HepG2 (cell line): ENCODE data around the gene GGT7. TPM values are rescaled to one million over a fixed set of nuclear protein-coding genes. Genes with fewer than 3 reads are reported as not detected.

Experiments
- ADNP ChIP-seq: sonication (generic); formaldehyde crosslinking; IDR thresholded peaks from 2 replicates; pipeline ENCODE4 v1.4.0; 2020; ENCODE audit warnings: missing genetic modification reagents
- ARNT2 ChIP-seq: sonication (generic); formaldehyde crosslinking; IDR thresholded peaks from 2 replicates; pipeline ENCODE4 v1.8.0; 2022; ENCODE audit warnings: mild to moderate bottlenecking, low read depth, missing genetic modification reagents, moderate library complexity
- ATF7-NPFF ChIP-seq: sonication (generic); formaldehyde crosslinking; IDR thresholded peaks from 2 replicates; pipeline ENCODE4 v1.8.1; 2023; ENCODE audit warnings: mild to moderate bottlenecking, low read depth, missing genetic modification reagents, moderate library complexity
- BRCA1 ChIP-seq: sonication (generic); formaldehyde crosslinking; IDR thresholded peaks from 2 replicates; pipeline ENCODE4 v1.4.0; 2020; ENCODE audit warnings: missing genetic modification reagents
- CCAR2 ChIP-seq: fragments of 200-400 bp; formaldehyde crosslinking; optimal IDR thresholded peaks from 2 replicates; pipeline ENCODE3; 2018; ENCODE audit warnings: low read depth, mild to moderate bottlenecking, low read length, moderate library complexity
- ELF4 ChIP-seq: sonication (generic); formaldehyde crosslinking; IDR thresholded peaks from 2 replicates; pipeline ENCODE4 v1.5.0; 2020; ENCODE audit warnings: missing genetic modification reagents, mild to moderate bottlenecking, moderate library complexity, borderline replicate concordance
- GATA4 ChIP-seq: sonication (generic); IDR thresholded peaks from 2 replicates; pipeline ENCODE4 v1.6.1; 2016; ENCODE audit warnings: antibody characterized with exemption, low read depth, borderline replicate concordance
- ISL2 ChIP-seq: sonication (generic); formaldehyde crosslinking; IDR thresholded peaks from 2 replicates; pipeline ENCODE4 v1.5.0; 2020; ENCODE audit warnings: missing genetic modification reagents
- KAT8 ChIP-seq: IDR thresholded peaks from 2 replicates; pipeline ENCODE4 v1.6.1; 2016; ENCODE audit warnings: missing genetic modification reagents, missing compliant biosample characterization
- MBD4 ChIP-seq: IDR thresholded peaks from 2 replicates; pipeline ENCODE4 v1.6.1; 2012; ENCODE audit warnings: low read length, inconsistent platforms, borderline replicate concordance
- MTF2 ChIP-seq: sonication (generic); formaldehyde crosslinking; IDR thresholded peaks from 2 replicates; pipeline ENCODE4 v1.5.0; 2020; ENCODE audit warnings: missing genetic modification reagents, borderline replicate concordance
- NFE2L1 ChIP-seq: sonication (generic); formaldehyde crosslinking; IDR thresholded peaks from 2 replicates; pipeline ENCODE4 v1.4.0; 2020; ENCODE audit warnings: missing genetic modification reagents, mild to moderate bottlenecking, borderline replicate concordance
- NR2F1 ChIP-seq, 2 experiments: fragments of 450-650 bp in 1 of 2; formaldehyde crosslinking in 1 of 2; IDR thresholded peaks; 2 replicates each; pipeline versions ENCODE4 v1.5.0 to v1.6.1; 2016 to 2020; ENCODE audit warnings: mild to moderate bottlenecking in 1 of 2, missing compliant biosample characterization in 1 of 2, missing genetic modification reagents in 1 of 2, moderate library complexity in 1 of 2
- REL ChIP-seq: sonication (generic); formaldehyde crosslinking; conservative IDR thresholded peaks from 2 replicates; pipeline ENCODE4 v1.8.0; 2022; ENCODE audit warnings: mild to moderate bottlenecking, missing genetic modification reagents, moderate library complexity
- SOX5 ChIP-seq: IDR thresholded peaks from 2 replicates; pipeline ENCODE4 v1.6.1; 2016; ENCODE audit warnings: borderline replicate concordance
- ZBTB46 ChIP-seq: sonication (generic); formaldehyde crosslinking; IDR thresholded peaks from 2 replicates; pipeline ENCODE4 v1.4.0; 2020; ENCODE audit warnings: mild to moderate bottlenecking, missing genetic modification reagents, borderline replicate concordance
- ZBTB7A ChIP-seq: sonication (generic); formaldehyde crosslinking; IDR thresholded peaks from 2 replicates; pipeline ENCODE4 v1.8.0; 2022; ENCODE audit warnings: mild to moderate bottlenecking, missing genetic modification reagents
- ZFP41 ChIP-seq: sonication (generic); formaldehyde crosslinking; IDR thresholded peaks from 2 replicates; pipeline ENCODE4 v1.4.0; 2020; ENCODE audit warnings: mild to moderate bottlenecking, missing genetic modification reagents, borderline replicate concordance
- ZKSCAN8 ChIP-seq: IDR thresholded peaks from 2 replicates; pipeline ENCODE4 v1.6.1; 2016; ENCODE audit warnings: borderline replicate concordance, missing genetic modification reagents, missing compliant biosample characterization
- ZNF569 ChIP-seq: sonication (generic); formaldehyde crosslinking; IDR thresholded peaks from 2 replicates; pipeline ENCODE4 v1.5.0; 2020; ENCODE audit warnings: mild to moderate bottlenecking, missing genetic modification reagents, moderate library complexity, borderline replicate concordance
- ZNF615 ChIP-seq: sonication (generic); formaldehyde crosslinking; IDR thresholded peaks from 2 replicates; pipeline ENCODE4 v1.5.0; 2020; ENCODE audit warnings: mild to moderate bottlenecking, missing genetic modification reagents, borderline replicate concordance
- ZNF768 ChIP-seq: sonication (generic); formaldehyde crosslinking; IDR thresholded peaks from 2 replicates; pipeline ENCODE4 v1.4.0; 2020; ENCODE audit warnings: missing genetic modification reagents
- ZNF781 ChIP-seq: sonication (generic); formaldehyde crosslinking; IDR thresholded peaks from 2 replicates; pipeline ENCODE4 v1.5.1; 2020; ENCODE audit warnings: borderline replicate concordance, mild to moderate bottlenecking, missing genetic modification reagents; ENCODE audit errors: not compliant biosample characterization
- ZSCAN21 ChIP-seq: sonication (generic); formaldehyde crosslinking; IDR thresholded peaks from 2 replicates; pipeline ENCODE4 v1.8.0; 2022; ENCODE audit warnings: mild to moderate bottlenecking, missing genetic modification reagents, moderate library complexity, borderline replicate concordance
- polyA plus RNA-seq, 8 experiments: library from polyadenylated mRNA; depleted of rRNA in 3 of 8; stranded (reverse) in 7 of 8; unstranded in 1 of 8; fragments of >200 nt; fragmentation: Illumina TruSeq in 4 of 8; extraction: Trizol in 4 of 8; gene quantifications; 2 replicates each; pipeline versions ENCODE4 v1.2.1 to v1.2.3, GENCODE V29; 2011 to 2016; ENCODE audit warnings: low read depth in 4 of 8, missing spikeins in 1 of 8, mixed read lengths in 1 of 8; ENCODE audit not compliant: insufficient read depth in 1 of 8
- total RNA-seq, 5 experiments: library from RNA; depleted of rRNA; stranded (reverse); fragments of >200 nt; fragmentation: Illumina TruSeq; extraction: Trizol; gene quantifications; 2 replicates each; pipeline ENCODE4 v1.2.3, GENCODE V29; 2016; ENCODE audit warnings: low read depth in 1 of 5
- TF ChIP-seq, protein P1 (sequence below): sonication (generic); formaldehyde crosslinking; IDR thresholded peaks from 2 replicates; pipeline ENCODE4 v1.5.0; 2020; ENCODE audit warnings: mild to moderate bottlenecking, missing genetic modification reagents
- TF ChIP-seq, protein P2 (sequence below): sonication (generic); formaldehyde crosslinking; IDR thresholded peaks from 2 replicates; pipeline ENCODE4 v1.8.0; 2022; ENCODE audit warnings: missing genetic modification reagents, mild to moderate bottlenecking, borderline replicate concordance

Gene GGT7
- total and polyA plus RNA-seq, 2 of the 13 experiments (the other 11 are each of a cell fraction or from before 2014, with no cell fraction given) = 6.6 to 23.0 TPM

DNA sequence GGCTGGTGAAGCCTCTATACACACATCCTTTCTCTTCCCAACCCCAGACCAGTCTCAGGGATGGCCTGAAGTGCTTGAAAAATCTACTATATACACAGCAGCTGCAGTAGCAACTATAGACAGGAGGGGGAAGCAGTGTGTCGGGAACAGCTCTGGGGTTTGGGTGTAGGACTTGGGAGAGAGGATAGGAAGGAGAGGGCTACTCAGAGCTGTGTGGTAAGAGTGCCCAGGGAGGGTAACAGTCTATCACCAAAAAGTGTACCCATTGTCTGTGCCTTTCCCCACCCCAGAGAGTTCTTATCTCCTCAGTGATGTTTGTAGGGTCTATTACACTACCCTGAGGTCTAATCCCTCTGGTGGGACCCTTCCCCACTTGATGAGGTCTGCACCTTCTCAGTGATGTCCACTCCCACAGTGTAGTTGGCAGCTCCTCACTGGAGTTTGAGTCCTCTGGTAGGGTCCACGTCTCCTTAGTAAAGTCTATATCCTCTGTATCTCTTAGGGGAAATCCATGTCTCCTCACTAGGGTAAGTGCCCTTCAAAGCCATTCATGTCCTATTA lies 1.5 kb upstream of the GGT7 start (continued):
- no peak for TF ChIP-seq SOX5 (CRISPR knock-in tag)
- no peak for TF ChIP-seq ZBTB46 (CRISPR knock-in tag)
- no peak for TF ChIP-seq MBD4
- TF ChIP-seq KAT8 (CRISPR knock-in tag) = peak; percentile 57; the same call in 1 of the 2 replicates
- peak; percentile 30; the same call in 1 of the 2 replicates for TF ChIP-seq ARNT2 (CRISPR knock-in tag)
- no peak for TF ChIP-seq REL
- no peak for TF ChIP-seq CCAR2
- TF ChIP-seq ZKSCAN8 = peak; percentile 53; the same call in 1 of the 2 replicates
- no peak for TF ChIP-seq ZNF569 (CRISPR knock-in tag)
- no peak for TF ChIP-seq ZNF615 (CRISPR knock-in tag)
- TF ChIP-seq ELF4 (CRISPR knock-in tag) = no peak
- peak; percentile 57; the same call in 1 of the 2 replicates for TF ChIP-seq ZFP41 (CRISPR knock-in tag)
- no peak for TF ChIP-seq GATA4
- TF ChIP-seq, protein P1, sequence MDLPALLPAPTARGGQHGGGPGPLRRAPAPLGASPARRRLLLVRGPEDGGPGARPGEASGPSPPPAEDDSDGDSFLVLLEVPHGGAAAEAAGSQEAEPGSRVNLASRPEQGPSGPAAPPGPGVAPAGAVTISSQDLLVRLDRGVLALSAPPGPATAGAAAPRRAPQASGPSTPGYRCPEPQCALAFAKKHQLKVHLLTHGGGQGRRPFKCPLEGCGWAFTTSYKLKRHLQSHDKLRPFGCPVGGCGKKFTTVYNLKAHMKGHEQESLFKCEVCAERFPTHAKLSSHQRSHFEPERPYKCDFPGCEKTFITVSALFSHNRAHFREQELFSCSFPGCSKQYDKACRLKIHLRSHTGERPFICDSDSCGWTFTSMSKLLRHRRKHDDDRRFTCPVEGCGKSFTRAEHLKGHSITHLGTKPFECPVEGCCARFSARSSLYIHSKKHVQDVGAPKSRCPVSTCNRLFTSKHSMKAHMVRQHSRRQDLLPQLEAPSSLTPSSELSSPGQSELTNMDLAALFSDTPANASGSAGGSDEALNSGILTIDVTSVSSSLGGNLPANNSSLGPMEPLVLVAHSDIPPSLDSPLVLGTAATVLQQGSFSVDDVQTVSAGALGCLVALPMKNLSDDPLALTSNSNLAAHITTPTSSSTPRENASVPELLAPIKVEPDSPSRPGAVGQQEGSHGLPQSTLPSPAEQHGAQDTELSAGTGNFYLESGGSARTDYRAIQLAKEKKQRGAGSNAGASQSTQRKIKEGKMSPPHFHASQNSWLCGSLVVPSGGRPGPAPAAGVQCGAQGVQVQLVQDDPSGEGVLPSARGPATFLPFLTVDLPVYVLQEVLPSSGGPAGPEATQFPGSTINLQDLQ (CRISPR knock-in tag) = no peak
- 0 out of 2 replicates have a peak, but pooled peaks have one; percentile 44 for TF ChIP-seq ZBTB7A (CRISPR knock-in tag)
- no peak for TF ChIP-seq ZNF781 (CRISPR knock-in tag)
- TF ChIP-seq BRCA1 (CRISPR knock-in tag) = 0 out of 2 replicates have a peak, but pooled peaks have one; percentile 35
- TF ChIP-seq ATF7-NPFF (CRISPR knock-in tag) = no peak
- TF ChIP-seq MTF2 = no peak
- no peak for TF ChIP-seq NR2F1 (CRISPR knock-in tag; IDR thresholded peaks at IDR 0.05)
- no peak for TF ChIP-seq NFE2L1
- TF ChIP-seq ZNF768 = no peak
- TF ChIP-seq, protein P2, sequence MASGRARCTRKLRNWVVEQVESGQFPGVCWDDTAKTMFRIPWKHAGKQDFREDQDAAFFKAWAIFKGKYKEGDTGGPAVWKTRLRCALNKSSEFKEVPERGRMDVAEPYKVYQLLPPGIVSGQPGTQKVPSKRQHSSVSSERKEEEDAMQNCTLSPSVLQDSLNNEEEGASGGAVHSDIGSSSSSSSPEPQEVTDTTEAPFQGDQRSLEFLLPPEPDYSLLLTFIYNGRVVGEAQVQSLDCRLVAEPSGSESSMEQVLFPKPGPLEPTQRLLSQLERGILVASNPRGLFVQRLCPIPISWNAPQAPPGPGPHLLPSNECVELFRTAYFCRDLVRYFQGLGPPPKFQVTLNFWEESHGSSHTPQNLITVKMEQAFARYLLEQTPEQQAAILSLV (CRISPR knock-in tag) = no peak
- no peak for TF ChIP-seq ISL2 (CRISPR knock-in tag)
- TF ChIP-seq ADNP = no peak
- TF ChIP-seq ZSCAN21 = no peak; the same call in 1 of the 2 replicates
